Endothelial cell of umbilical vein (primary cell): ENCODE measurements around the gene SPRR2A. TPM values are rescaled to one million over a fixed set of nuclear protein-coding genes. Genes with fewer than 3 reads are reported as not detected.

ENCODE experiments used
- BruUV-seq: library from RNA; stranded (reverse); fragments of 400-500 nt; replicated peaks from 2 replicates; lab custom pipeline; 2021; lab: Mats Ljungman, UMichigan
- CTCF ChIA-PET: fragments of 300-600, 350-600 bp; sonication (Branson Sonifier 250); formaldehyde crosslinking; loops from one replicate; lab custom pipeline; 2021; ENCODE audit warnings: antibody characterized with exemption, inconsistent platforms; lab: Charles Lee
- POLR2A ChIA-PET: fragments of 300-600, 350-600 bp; sonication (Branson Sonifier 250); formaldehyde crosslinking; loops from one replicate; lab custom pipeline; 2021; ENCODE audit warnings: antibody characterized with exemption, inconsistent platforms; lab: Charles Lee
- DNase-seq: peaks from one replicate; pipeline ENCODE4 v3.0.0-alpha.2; 2011; ENCODE audit warnings: low read depth, low spot score
- FAIRE-seq: peaks from 2 replicates; lab custom pipeline; 2011; peaks lifted over from hg19 to GRCh38; lab: Jason Lieb, UNC
- H2AFZ ChIP-seq: 2 replicates; pipeline ENCODE4 v1.6.0; 2012; ENCODE audit warnings: low read depth, low read length, control low read depth, inconsistent platforms
- H3K27ac ChIP-seq: 2 replicates; pipeline ENCODE4 v1.5.1; 2011; ENCODE audit warnings: low read depth, mild to moderate bottlenecking, control low read depth, low read length, moderate library complexity; ENCODE audit not compliant: insufficient read depth
- H3K27me3 ChIP-seq, 2 experiments: 2 replicates each; pipeline versions ENCODE4 v1.6.0 to v1.6.1; 2011; ENCODE audit warnings: low read length in 2 of 2, mixed read lengths in 1 of 2; ENCODE audit not compliant: control insufficient read depth in 2 of 2, insufficient read depth in 2 of 2
- H3K36me3 ChIP-seq, 2 experiments: 2 replicates in 1 of 2; 3 replicates in 1 of 2; pipeline ENCODE4 v1.5.1; 2011; ENCODE audit warnings: low read length in 2 of 2, mild to moderate bottlenecking in 1 of 2, moderate library complexity in 1 of 2; ENCODE audit not compliant: control insufficient read depth in 2 of 2, insufficient read depth in 2 of 2; ENCODE audit errors: extremely low read depth in 1 of 2
- H3K4me1 ChIP-seq: 3 replicates; pipeline ENCODE4 v1.5.1; 2011; ENCODE audit warnings: mild to moderate bottlenecking, low read length; ENCODE audit not compliant: control insufficient read depth, insufficient read depth; ENCODE audit errors: extremely low read depth
- H3K4me2 ChIP-seq: 2 replicates; pipeline ENCODE4 v1.6.1; 2011; ENCODE audit warnings: low read length, control low read depth, mixed read lengths; ENCODE audit not compliant: insufficient read depth
- H3K4me3 ChIP-seq, 3 experiments: fragments of 200-600 bp in 1 of 3; sonication (generic), shearing (Covaris generic) in 1 of 3; replicated peaks in 1 of 3; 2 replicates each; pipeline ENCODE4 v1.5.1; 2011 to 2016; ENCODE audit warnings: control low read depth in 3 of 3, low read length in 3 of 3, mild to moderate bottlenecking in 2 of 3, inconsistent platforms in 1 of 3, low read depth in 1 of 3, moderate library complexity in 1 of 3; ENCODE audit not compliant: insufficient read depth in 1 of 3
- H3K79me2 ChIP-seq: 2 replicates; pipeline ENCODE4 v1.6.0; 2012; ENCODE audit warnings: low read length, inconsistent platforms; ENCODE audit not compliant: control insufficient read depth, insufficient read depth
- H3K9ac ChIP-seq: replicated peaks from 2 replicates; pipeline ENCODE3; 2011; ENCODE audit warnings: low read length, control low read depth; ENCODE audit not compliant: insufficient read depth; ENCODE audit errors: extremely low read depth
- H3K9me1 ChIP-seq: replicated peaks from 3 replicates; pipeline ENCODE4 v1.6.0; 2011; ENCODE audit warnings: mild to moderate bottlenecking, low read length; ENCODE audit not compliant: control insufficient read depth, insufficient read depth; ENCODE audit errors: extremely low read depth
- H3K9me3 ChIP-seq: replicated peaks from 2 replicates; pipeline ENCODE4 v1.5.1; 2012; ENCODE audit warnings: low read length, inconsistent platforms; ENCODE audit not compliant: control insufficient read depth, insufficient read depth
- H4K20me1 ChIP-seq: replicated peaks from 2 replicates; pipeline ENCODE3; 2011; ENCODE audit warnings: mild to moderate bottlenecking, low read length; ENCODE audit not compliant: control insufficient read depth, insufficient read depth; ENCODE audit errors: extremely low read depth
- CTCF ChIP-seq, 2 donors: IDR thresholded peaks; 1 replicate in 1 of 2; 2 replicates in 1 of 2; pipeline ENCODE4 v1.5.1; 2011; ENCODE audit warnings: low read length in 2 of 2, mild to moderate bottlenecking in 2 of 2, moderate library complexity in 2 of 2, control low read depth in 1 of 2, inconsistent platforms in 1 of 2, low read depth in 1 of 2; ENCODE audit not compliant: insufficient read depth in 1 of 2; ENCODE audit errors: extremely low read depth in 1 of 2
- JUN ChIP-seq: IDR thresholded peaks from 2 replicates; pipeline ENCODE4 v1.6.1; 2011; ENCODE audit warnings: borderline replicate concordance, low read depth; ENCODE audit not compliant: insufficient read length, insufficient read depth
- MAX ChIP-seq: IDR thresholded peaks from 2 replicates; pipeline ENCODE4 v1.6.1; 2011; ENCODE audit not compliant: insufficient read depth, insufficient read length
- MYC ChIP-seq: IDR thresholded peaks from one replicate; pipeline ENCODE4 v1.6.1; 2011; ENCODE audit warnings: mild to moderate bottlenecking, low read depth, low read length
- POLR2AphosphoS5 ChIP-seq: IDR thresholded peaks from 2 replicates; pipeline ENCODE4 v1.6.1; 2012; ENCODE audit warnings: low read depth, mild to moderate bottlenecking, control low read depth, low read length, moderate library complexity; ENCODE audit not compliant: insufficient read depth
- dilution Hi-C: fragments of 300-500 bp; cut with MboI; formaldehyde crosslinking; loops from one replicate; pipeline ENCODE4 v1.15.0; 2019; ENCODE audit warnings: low sequenced_read_pairs; ENCODE audit not compliant: extremely low pct_ligation_motif_present
- intact Hi-C: fragments of 100-400 bp; cut with micrococcal nuclease; formaldehyde crosslinking; loops from one replicate; pipeline ENCODE4 v1.10.0; 2022
- polyA plus RNA-seq, 4 experiments: library from polyadenylated mRNA; depleted of rRNA in 3 of 4; stranded (reverse) in 3 of 4; unstranded in 1 of 4; fragments of >200 nt; gene quantifications; 2 replicates each; pipeline versions ENCODE4 v1.2.1 to v1.2.3, GENCODE V29; 2011 to 2012; ENCODE audit warnings: missing spikeins in 1 of 4
- total RNA-seq: library from RNA; stranded (reverse); gene quantifications from 2 replicates; pipeline ENCODE4 v1.2.3, GENCODE V29; 2021

Gene SPRR2A
- total and polyA plus RNA-seq, 2 donors (not counting 3 experiments of a cell fraction or from before 2014, with no cell fraction given), result not detected

GRCh38 chr1:153081736-153082135, 24.4 kb upstream of the SPRR2A start:
- Histone ChIP-seq H3K4me2 (no peak overlapping the region), H3K27me3 (no peaks in the 10 kb centered on the region), H3K36me3 (no peaks in the 10 kb centered on the region), H2AFZ (no peak overlapping the region), H3K9me3 (no peaks in the 10 kb centered on the region), H4K20me1 (no peaks in the 10 kb centered on the region), H3K4me3 (no peak overlapping the region), H3K27ac (no peak overlapping the region), H3K9ac (no peak overlapping the region), H3K79me2 (no peaks in the 10 kb centered on the region), H3K9me1 (no peaks in the 10 kb centered on the region), H3K4me1 (no peaks in the 10 kb centered on the region)
- DNase-seq, result peak; percentile 14
- FAIRE-seq, result no peak
- no peak for TF ChIP-seq POLR2AphosphoS5
- TF ChIP-seq CTCF (IDR thresholded peaks at IDR 0.05; ENCODE audit: extremely low read depth in 1 of 2, insufficient read depth in 1 of 2, low read depth in 1 of 2, low read length in 2 of 2), result no peak
- TF ChIP-seq MAX, result no peak
- TF ChIP-seq MYC, result no peak
- TF ChIP-seq JUN, result no peak
- CTCF ChIA-PET, result no interaction called here
- dilution Hi-C loops, result no loop called here
- BruUV-seq, result no TSS peak
- POLR2A ChIA-PET, result no interaction called here
- intact Hi-C loops, result no loop called here
